Stomach smooth muscle (tissue), 2 donors: ENCODE data around the gene FAIM2.

Source experiments
- H3K27ac ChIP-seq: one replicate; pipeline ENCODE4 v1.7.0; 2013; ENCODE audit warnings: mild to moderate bottlenecking, low read length, inconsistent platforms
- H3K27me3 ChIP-seq, 2 donors: one replicate each; pipeline ENCODE4 v1.7.0; 2013; ENCODE audit warnings: low read length in 2 of 2; ENCODE audit not compliant: insufficient read depth in 2 of 2, control insufficient read depth in 1 of 2
- H3K36me3 ChIP-seq, 2 donors: one replicate each; pipeline ENCODE4 v1.7.0; 2013; ENCODE audit warnings: low read length in 2 of 2; ENCODE audit not compliant: control insufficient read depth in 2 of 2, insufficient read depth in 2 of 2
- H3K4me1 ChIP-seq: one replicate; pipeline ENCODE4 v1.7.0; 2013; ENCODE audit warnings: low read length; ENCODE audit not compliant: control insufficient read depth, insufficient read depth
- H3K4me3 ChIP-seq, 2 donors: one replicate each; pipeline ENCODE4 v1.7.0; 2013; ENCODE audit warnings: low read length in 2 of 2
- H3K9ac ChIP-seq, 2 donors: one replicate each; pipeline ENCODE4 v1.7.0; 2013; ENCODE audit warnings: low read length in 2 of 2, mild to moderate bottlenecking in 1 of 2
- H3K9me3 ChIP-seq, 2 donors: one replicate each; pipeline ENCODE4 v1.7.0; 2013; ENCODE audit warnings: low read length in 2 of 2; ENCODE audit not compliant: control insufficient read depth in 2 of 2
- donor health status: healthy.
- donor health status: Pancreatic carcinoma.

Gene FAIM2

GRCh38 chr12:49924628-49925246 lies 21.0 kb upstream of the FAIM2 start:
- H3K27ac ChIP-seq: no peak overlapping the region
- peaks cover 3% of the 10 kb centered on the region for H3K4me1 ChIP-seq

GRCh38 chr12:49923880-49924556 lies 20.3 kb upstream of the FAIM2 start:
- H3K4me3 ChIP-seq: no peak overlapping the region
- no peaks in the 10 kb centered on the region for H3K36me3 ChIP-seq
- H3K4me1 ChIP-seq: peaks cover 3% of the 10 kb centered on the region
- H3K9me3 ChIP-seq: no peaks in the 10 kb centered on the region
- no peak overlapping the region for H3K9ac ChIP-seq
- H3K27me3 ChIP-seq: peaks cover 0 to under 1% of the 10 kb centered on the region in 2 donors
- no peak overlapping the region for H3K27ac ChIP-seq

More at GRCh38 chr12:49924628-49925246, 21.0 kb upstream of the FAIM2 start:
- H3K27me3 ChIP-seq: peaks cover 0 to 2% of the 10 kb centered on the region in 2 donors
- H3K9me3 ChIP-seq: no peaks in the 10 kb centered on the region
- no peaks in the 10 kb centered on the region for H3K36me3 ChIP-seq
- H3K9ac ChIP-seq: no peak overlapping the region
- H3K4me3 ChIP-seq: no peak overlapping the region

- Histone ChIP-seq H3K27ac (no peak overlapping the region), H3K27me3 (no peaks in the 10 kb centered on the region), H3K9ac (no peak overlapping the region), H3K4me1 (peaks cover 3% of the 10 kb centered on the region), H3K9me3 (no peaks in the 10 kb centered on the region), H3K4me3 (no peak overlapping the region), H3K36me3 (no peaks in the 10 kb centered on the region)
These were observed 19.4 kb upstream of the FAIM2 start for GRCh38 chr12:49923035-49923644.

- no peak overlapping the region for H3K27ac ChIP-seq
- H3K9me3 ChIP-seq: no peaks in the 10 kb centered on the region
- peaks cover 3% of the 10 kb centered on the region for H3K4me1 ChIP-seq
- no peaks in the 10 kb centered on the region for H3K27me3 ChIP-seq
- H3K9ac ChIP-seq: no peak overlapping the region
- no peak overlapping the region for H3K4me3 ChIP-seq
- no peaks in the 10 kb centered on the region for H3K36me3 ChIP-seq
These were observed 18.8 kb upstream of the FAIM2 start for GRCh38 chr12:49922349-49923034.

GRCh38 chr12:49921936-49922335 lies 18.2 kb upstream of the FAIM2 start:
- no peak overlapping the region for H3K27ac ChIP-seq
- no peak overlapping the region for H3K4me3 ChIP-seq
- H3K9ac ChIP-seq: no peak overlapping the region
- no peaks in the 10 kb centered on the region for H3K9me3 ChIP-seq
- H3K27me3 ChIP-seq: no peaks in the 10 kb centered on the region
- H3K4me1 ChIP-seq: peaks cover 3% of the 10 kb centered on the region
- H3K36me3 ChIP-seq: no peaks in the 10 kb centered on the region

- no peak overlapping the region for H3K9ac ChIP-seq
- no peaks in the 10 kb centered on the region for H3K9me3 ChIP-seq
- H3K36me3 ChIP-seq: no peaks in the 10 kb centered on the region
- H3K4me3 ChIP-seq: no peak overlapping the region
- H3K27ac ChIP-seq: no peak overlapping the region
- H3K27me3 ChIP-seq: no peaks in the 10 kb centered on the region
- peaks cover 3% of the 10 kb centered on the region for H3K4me1 ChIP-seq
These were observed 17.6 kb upstream of the FAIM2 start for GRCh38 chr12:49921299-49921698.

- Histone ChIP-seq H3K9me3 (no peaks in the 10 kb centered on the region), H3K4me3 (no peak overlapping the region), H3K9ac (no peak overlapping the region), H3K27me3 (no peaks in the 10 kb centered on the region), H3K4me1 (peaks cover 3% of the 10 kb centered on the region), H3K36me3 (no peaks in the 10 kb centered on the region), H3K27ac (no peak overlapping the region)
These were observed 17.2 kb upstream of the FAIM2 start for GRCh38 chr12:49920915-49921286.

GRCh38 chr12:49920241-49920914 lies 16.7 kb upstream of the FAIM2 start:
- H3K36me3 ChIP-seq: no peaks in the 10 kb centered on the region
- no peak overlapping the region for H3K9ac ChIP-seq
- no peaks in the 10 kb centered on the region for H3K27me3 ChIP-seq
- no peak overlapping the region for H3K27ac ChIP-seq
- H3K9me3 ChIP-seq: no peaks in the 10 kb centered on the region
- no peak overlapping the region for H3K4me3 ChIP-seq
- peaks cover 3% of the 10 kb centered on the region for H3K4me1 ChIP-seq

GRCh38 chr12:49917788-49918173 lies 14.1 kb upstream of the FAIM2 start:
- H3K9ac ChIP-seq: no peak overlapping the region
- no peak overlapping the region for H3K27ac ChIP-seq
- no peak overlapping the region for H3K4me3 ChIP-seq
- no peaks in the 10 kb centered on the region for H3K9me3 ChIP-seq
- H3K4me1 ChIP-seq: no peaks in the 10 kb centered on the region
- H3K27me3 ChIP-seq: no peaks in the 10 kb centered on the region
- H3K36me3 ChIP-seq: no peaks in the 10 kb centered on the region

- H3K27ac ChIP-seq: no peak overlapping the region
- H3K27me3 ChIP-seq: no peaks in the 10 kb centered on the region
- H3K9ac ChIP-seq: no peak overlapping the region
- no peaks in the 10 kb centered on the region for H3K36me3 ChIP-seq
- H3K4me1 ChIP-seq: no peaks in the 10 kb centered on the region
- no peak overlapping the region for H3K4me3 ChIP-seq
- H3K9me3 ChIP-seq: no peaks in the 10 kb centered on the region
These were observed 13.6 kb upstream of the FAIM2 start for GRCh38 chr12:49917166-49917787.
